Measurements from ENCODE around the gene CLHC1.

DNA sequence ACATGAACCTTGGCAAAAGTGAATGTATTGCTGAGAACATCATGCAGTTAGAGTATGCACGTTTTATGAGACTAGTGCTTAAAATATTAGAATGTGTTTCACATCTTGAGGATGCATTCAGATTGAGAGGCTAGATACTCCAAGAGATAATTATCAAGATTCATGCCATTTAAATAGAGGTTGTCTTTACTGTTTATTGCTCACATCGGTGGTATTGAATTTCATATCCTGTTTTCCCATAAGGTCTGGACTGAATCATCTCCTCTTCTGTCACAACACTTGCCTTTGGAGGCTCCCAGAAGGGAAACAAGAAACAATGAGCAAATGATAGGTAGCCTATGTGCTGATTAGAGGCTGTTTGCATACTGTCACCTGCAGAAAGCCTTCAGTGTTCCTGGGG is 83.8 kb downstream of the CLHC1 start:
- TF ChIP-seq, protein P1, sequence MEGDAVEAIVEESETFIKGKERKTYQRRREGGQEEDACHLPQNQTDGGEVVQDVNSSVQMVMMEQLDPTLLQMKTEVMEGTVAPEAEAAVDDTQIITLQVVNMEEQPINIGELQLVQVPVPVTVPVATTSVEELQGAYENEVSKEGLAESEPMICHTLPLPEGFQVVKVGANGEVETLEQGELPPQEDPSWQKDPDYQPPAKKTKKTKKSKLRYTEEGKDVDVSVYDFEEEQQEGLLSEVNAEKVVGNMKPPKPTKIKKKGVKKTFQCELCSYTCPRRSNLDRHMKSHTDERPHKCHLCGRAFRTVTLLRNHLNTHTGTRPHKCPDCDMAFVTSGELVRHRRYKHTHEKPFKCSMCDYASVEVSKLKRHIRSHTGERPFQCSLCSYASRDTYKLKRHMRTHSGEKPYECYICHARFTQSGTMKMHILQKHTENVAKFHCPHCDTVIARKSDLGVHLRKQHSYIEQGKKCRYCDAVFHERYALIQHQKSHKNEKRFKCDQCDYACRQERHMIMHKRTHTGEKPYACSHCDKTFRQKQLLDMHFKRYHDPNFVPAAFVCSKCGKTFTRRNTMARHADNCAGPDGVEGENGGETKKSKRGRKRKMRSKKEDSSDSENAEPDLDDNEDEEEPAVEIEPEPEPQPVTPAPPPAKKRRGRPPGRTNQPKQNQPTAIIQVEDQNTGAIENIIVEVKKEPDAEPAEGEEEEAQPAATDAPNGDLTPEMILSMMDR (IDR thresholded peaks at IDR 0.05): no peak
- no peak for TF ChIP-seq POLR2A (IDR thresholded peaks at IDR 0.05)
